Prostate gland (tissue), 2 donors: ENCODE data around the gene TPRA1.

Source experiments
- POLR2A ChIP-seq: fragments of 450-650 bp; IDR thresholded peaks from one replicate; pipeline ENCODE4 v1.6.1; 2016; ENCODE audit warnings: antibody characterized with exemption, mild to moderate bottlenecking
- TF ChIP-seq, protein P1 (sequence below), 4 experiments: fragments of 200-600 bp in 2 of 4; fragments of 450-650 bp in 2 of 4; sonication (generic) in 2 of 4; IDR thresholded peaks; 1 replicate in 3 of 4; 2 replicates in 1 of 4; pipeline ENCODE4 v1.5.1; 2016 to 2019; ENCODE audit warnings: antibody characterized with exemption in 4 of 4, mild to moderate bottlenecking in 2 of 4, moderate library complexity in 2 of 4

DNA sequence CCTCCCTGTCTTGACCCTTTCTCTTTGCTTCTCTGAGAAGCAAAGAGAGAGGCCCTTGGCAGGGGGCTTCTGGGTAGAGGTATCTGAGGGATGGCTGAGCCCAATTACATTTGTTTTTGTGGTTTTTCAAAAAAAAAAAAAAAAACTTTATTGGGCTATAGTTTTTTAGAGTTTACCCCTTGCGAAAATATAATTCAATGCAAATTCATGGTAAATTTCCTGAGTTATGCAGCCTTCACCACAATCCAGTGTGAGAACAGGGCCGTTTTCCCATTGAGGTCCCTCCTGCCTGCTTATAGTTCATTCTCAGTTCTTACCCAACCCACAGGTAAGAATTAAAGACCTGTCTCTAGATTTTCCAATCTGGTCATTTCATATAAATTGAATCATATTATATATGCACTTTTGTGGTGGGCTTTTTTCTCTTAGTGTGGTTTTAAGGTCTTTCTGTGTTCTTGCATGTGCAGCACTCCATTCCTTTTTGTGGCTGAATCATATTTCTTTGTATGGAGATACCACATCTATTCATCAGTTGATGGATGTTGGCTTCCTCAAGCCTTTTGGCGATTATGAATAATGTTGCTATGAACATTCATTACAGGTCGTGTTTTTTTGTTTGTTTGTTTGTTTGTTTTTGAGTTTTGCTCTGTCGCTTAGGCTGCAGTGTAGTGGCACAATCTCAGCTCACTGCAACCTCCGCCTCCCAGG, 10.4 kb upstream of the TPRA1 start:
- TF ChIP-seq, protein P1, sequence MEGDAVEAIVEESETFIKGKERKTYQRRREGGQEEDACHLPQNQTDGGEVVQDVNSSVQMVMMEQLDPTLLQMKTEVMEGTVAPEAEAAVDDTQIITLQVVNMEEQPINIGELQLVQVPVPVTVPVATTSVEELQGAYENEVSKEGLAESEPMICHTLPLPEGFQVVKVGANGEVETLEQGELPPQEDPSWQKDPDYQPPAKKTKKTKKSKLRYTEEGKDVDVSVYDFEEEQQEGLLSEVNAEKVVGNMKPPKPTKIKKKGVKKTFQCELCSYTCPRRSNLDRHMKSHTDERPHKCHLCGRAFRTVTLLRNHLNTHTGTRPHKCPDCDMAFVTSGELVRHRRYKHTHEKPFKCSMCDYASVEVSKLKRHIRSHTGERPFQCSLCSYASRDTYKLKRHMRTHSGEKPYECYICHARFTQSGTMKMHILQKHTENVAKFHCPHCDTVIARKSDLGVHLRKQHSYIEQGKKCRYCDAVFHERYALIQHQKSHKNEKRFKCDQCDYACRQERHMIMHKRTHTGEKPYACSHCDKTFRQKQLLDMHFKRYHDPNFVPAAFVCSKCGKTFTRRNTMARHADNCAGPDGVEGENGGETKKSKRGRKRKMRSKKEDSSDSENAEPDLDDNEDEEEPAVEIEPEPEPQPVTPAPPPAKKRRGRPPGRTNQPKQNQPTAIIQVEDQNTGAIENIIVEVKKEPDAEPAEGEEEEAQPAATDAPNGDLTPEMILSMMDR (IDR thresholded peaks at IDR 0.05), result no peak
- TF ChIP-seq POLR2A, result no peak
